ENCODE data around the gene FLT3.

The FLT3 gene

DNA sequence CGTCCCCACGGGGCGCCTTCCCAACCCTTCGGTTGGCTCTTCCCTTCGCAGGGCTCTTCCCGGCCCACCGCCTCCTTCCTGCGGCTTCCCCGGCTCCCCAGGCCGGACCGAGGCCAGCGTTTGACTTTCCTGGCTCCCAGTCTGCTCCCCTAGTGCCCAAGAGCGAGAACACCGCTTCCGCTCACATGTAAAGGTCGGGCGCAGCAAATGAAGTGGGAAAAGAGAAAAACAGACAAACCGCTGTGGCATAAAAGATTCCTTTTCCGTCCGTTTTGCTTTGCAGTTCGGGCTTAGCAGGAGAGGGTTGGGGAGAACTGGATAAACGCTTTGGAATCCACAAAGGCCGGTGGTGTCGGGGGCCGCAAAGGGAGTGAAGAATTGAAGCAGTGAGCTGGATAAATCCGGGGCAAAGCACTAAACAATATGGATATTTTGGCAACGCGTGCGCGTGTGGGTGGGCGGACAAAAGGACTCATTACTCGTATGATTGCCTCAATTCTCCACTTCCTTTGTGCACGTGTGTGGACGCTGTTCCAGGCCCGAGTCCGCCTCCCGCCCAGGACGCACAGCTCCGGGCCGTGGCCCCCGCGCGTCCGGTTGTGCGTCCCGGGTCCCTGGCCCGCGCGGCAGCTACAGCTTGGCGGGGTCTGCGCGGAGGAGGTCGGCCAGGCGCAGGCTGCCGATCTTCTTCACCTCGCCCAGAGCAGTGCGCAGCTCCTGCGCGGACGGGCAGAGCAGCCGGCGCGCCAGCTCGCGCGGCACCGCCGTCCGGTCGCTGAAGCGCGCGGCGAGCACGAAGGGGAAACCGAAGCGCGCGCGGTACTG lies 122.7 kb downstream of the FLT3 start:
- no peaks in the 10 kb centered on the region for H3K36me3 ChIP-seq (replicated peaks; ENCODE audit: insufficient read depth, low read length)
- TF ChIP-seq, protein P1, sequence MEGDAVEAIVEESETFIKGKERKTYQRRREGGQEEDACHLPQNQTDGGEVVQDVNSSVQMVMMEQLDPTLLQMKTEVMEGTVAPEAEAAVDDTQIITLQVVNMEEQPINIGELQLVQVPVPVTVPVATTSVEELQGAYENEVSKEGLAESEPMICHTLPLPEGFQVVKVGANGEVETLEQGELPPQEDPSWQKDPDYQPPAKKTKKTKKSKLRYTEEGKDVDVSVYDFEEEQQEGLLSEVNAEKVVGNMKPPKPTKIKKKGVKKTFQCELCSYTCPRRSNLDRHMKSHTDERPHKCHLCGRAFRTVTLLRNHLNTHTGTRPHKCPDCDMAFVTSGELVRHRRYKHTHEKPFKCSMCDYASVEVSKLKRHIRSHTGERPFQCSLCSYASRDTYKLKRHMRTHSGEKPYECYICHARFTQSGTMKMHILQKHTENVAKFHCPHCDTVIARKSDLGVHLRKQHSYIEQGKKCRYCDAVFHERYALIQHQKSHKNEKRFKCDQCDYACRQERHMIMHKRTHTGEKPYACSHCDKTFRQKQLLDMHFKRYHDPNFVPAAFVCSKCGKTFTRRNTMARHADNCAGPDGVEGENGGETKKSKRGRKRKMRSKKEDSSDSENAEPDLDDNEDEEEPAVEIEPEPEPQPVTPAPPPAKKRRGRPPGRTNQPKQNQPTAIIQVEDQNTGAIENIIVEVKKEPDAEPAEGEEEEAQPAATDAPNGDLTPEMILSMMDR (IDR thresholded peaks at IDR 0.05; ENCODE audit: low read length): no peak
- TF ChIP-seq EZH2 (optimal IDR thresholded peaks at IDR 0.05; ENCODE audit: low read depth, low read length) (no peak), EZH2phosphoT487 (IDR thresholded peaks at IDR 0.05; ENCODE audit: low read length) (no peak)
- no peaks in the 10 kb centered on the region for H3K9me3 ChIP-seq (replicated peaks; ENCODE audit: insufficient read depth, low read length)
- H3K4me1 ChIP-seq (ENCODE audit: low read length): no peaks in the 10 kb centered on the region
- H3K27me3 ChIP-seq (replicated peaks; ENCODE audit: insufficient read depth, low read length): no peaks in the 10 kb centered on the region
- no peak overlapping the region for H2AFZ ChIP-seq (ENCODE audit: low read length)
- H3K9me2 ChIP-seq (replicated peaks; ENCODE audit: insufficient read depth, low read length): no peaks in the 10 kb centered on the region
- H3K4me3 ChIP-seq (ENCODE audit: low read length): no peak overlapping the region
- H3K9ac ChIP-seq (ENCODE audit: low read length): no peak overlapping the region
- no peaks in the 10 kb centered on the region for H4K20me1 ChIP-seq (ENCODE audit: insufficient read depth, low read length)
- no peak for DNase-seq
- no peak overlapping the region for H3K4me2 ChIP-seq (ENCODE audit: low read depth, low read length)
- no peak overlapping the region for H3K27ac ChIP-seq (ENCODE audit: low read length)
- H3F3A ChIP-seq (ENCODE audit: insufficient read depth, low read length): no peaks in the 10 kb centered on the region
- H3K79me2 ChIP-seq (ENCODE audit: low read length): no peaks in the 10 kb centered on the region

DNA sequence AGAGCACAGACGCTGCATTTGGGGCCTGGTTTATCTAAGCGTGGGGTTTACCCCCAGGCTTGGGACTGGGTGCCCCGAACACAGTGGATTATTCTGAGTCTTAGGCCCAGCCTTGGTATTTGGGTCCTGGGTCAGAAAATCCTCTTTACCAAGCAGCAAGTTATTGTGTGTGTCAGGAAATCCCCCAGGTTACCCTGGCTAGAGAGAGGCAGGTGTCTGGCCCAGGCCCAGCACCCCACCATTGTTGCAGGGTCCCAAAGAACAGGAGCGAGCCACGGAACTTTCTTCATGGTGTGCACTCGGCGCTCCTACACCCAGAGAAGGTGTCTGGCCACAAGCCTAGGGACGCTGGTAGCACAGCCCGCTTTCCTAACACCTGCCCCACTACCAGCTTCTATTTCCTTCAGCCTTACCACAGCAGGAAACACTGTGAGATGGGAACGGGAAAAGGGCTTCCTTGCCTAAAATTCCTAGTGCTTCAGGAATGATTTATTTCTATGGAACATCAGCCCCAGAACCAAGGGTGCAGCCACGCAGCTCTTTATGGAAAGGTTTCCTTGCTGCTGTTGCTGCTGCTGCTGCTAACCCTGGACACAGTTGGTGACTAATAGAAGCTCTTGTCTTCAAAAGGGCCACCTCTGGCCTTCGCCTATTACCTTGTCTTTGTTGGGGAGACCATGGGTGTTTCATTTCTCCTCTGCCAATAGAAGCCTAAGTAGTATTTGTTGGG lies 123.8 kb downstream of the FLT3 start:
- Histone ChIP-seq H3K9me3 (replicated peaks; ENCODE audit: insufficient read depth, low read length) (no peaks in the 10 kb centered on the region), H3K4me1 (ENCODE audit: low read length) (no peaks in the 10 kb centered on the region), H3F3A (ENCODE audit: insufficient read depth, low read length) (no peaks in the 10 kb centered on the region), H3K9ac (ENCODE audit: low read length) (no peak overlapping the region), H3K27ac (ENCODE audit: low read length) (no peak overlapping the region), H2AFZ (ENCODE audit: low read length) (no peak overlapping the region), H3K4me3 (ENCODE audit: low read length) (no peak overlapping the region), H4K20me1 (ENCODE audit: insufficient read depth, low read length) (no peaks in the 10 kb centered on the region), H3K4me2 (ENCODE audit: low read depth, low read length) (no peak overlapping the region), H3K9me2 (replicated peaks; ENCODE audit: insufficient read depth, low read length) (no peaks in the 10 kb centered on the region), H3K27me3 (replicated peaks; ENCODE audit: insufficient read depth, low read length) (no peaks in the 10 kb centered on the region), H3K79me2 (ENCODE audit: low read length) (no peaks in the 10 kb centered on the region), H3K36me3 (replicated peaks; ENCODE audit: insufficient read depth, low read length) (no peaks in the 10 kb centered on the region)
- TF ChIP-seq EZH2 (optimal IDR thresholded peaks at IDR 0.05; ENCODE audit: low read depth, low read length) (no peak), EZH2phosphoT487 (IDR thresholded peaks at IDR 0.05; ENCODE audit: low read length) (no peak)
- TF ChIP-seq, protein P1 (IDR thresholded peaks at IDR 0.05; ENCODE audit: low read length): no peak
- no peak for DNase-seq

- Histone ChIP-seq H3K36me3 (replicated peaks; ENCODE audit: insufficient read depth, low read length) (no peaks in the 10 kb centered on the region), H3K79me2 (ENCODE audit: low read length) (no peaks in the 10 kb centered on the region), H3K9me3 (replicated peaks; ENCODE audit: insufficient read depth, low read length) (no peaks in the 10 kb centered on the region), H3K4me2 (ENCODE audit: low read depth, low read length) (no peak overlapping the region), H3K27me3 (replicated peaks; ENCODE audit: insufficient read depth, low read length) (no peaks in the 10 kb centered on the region), H3K9me2 (replicated peaks; ENCODE audit: insufficient read depth, low read length) (no peaks in the 10 kb centered on the region), H3K9ac (ENCODE audit: low read length) (no peak overlapping the region), H3F3A (ENCODE audit: insufficient read depth, low read length) (no peaks in the 10 kb centered on the region), H3K27ac (ENCODE audit: low read length) (no peak overlapping the region), H4K20me1 (ENCODE audit: insufficient read depth, low read length) (no peaks in the 10 kb centered on the region), H3K4me3 (ENCODE audit: low read length) (no peak overlapping the region), H3K4me1 (ENCODE audit: low read length) (no peaks in the 10 kb centered on the region), H2AFZ (ENCODE audit: low read length) (no peak overlapping the region)
- TF ChIP-seq EZH2 (optimal IDR thresholded peaks at IDR 0.05; ENCODE audit: low read depth, low read length) (no peak), EZH2phosphoT487 (IDR thresholded peaks at IDR 0.05; ENCODE audit: low read length) (no peak)
- TF ChIP-seq, protein P1 (IDR thresholded peaks at IDR 0.05; ENCODE audit: low read length): no peak
- no peak for DNase-seq
Measured at GRCh38 chr13:27975564-27976361, 124.6 kb downstream of the FLT3 start.
